Fibroblast of lung (primary cell): ENCODE results near the gene PADI2. TPM values are rescaled to one million over a fixed set of nuclear protein-coding genes. Genes with fewer than 3 reads are reported as not detected.

ENCODE experiments used
- DNase-seq, 2 donors: peaks; one replicate each; pipeline versions ENCODE4 v3.0.0 to v3.0.0-alpha.2; 2010; ENCODE audit warnings: low read depth in 2 of 2
- H2AFZ ChIP-seq: 2 replicates; pipeline ENCODE4 v1.5.1; 2012; ENCODE audit warnings: low read length, control low read depth, inconsistent platforms
- H3K27ac ChIP-seq: 2 replicates; pipeline ENCODE4 v1.5.1; 2011; ENCODE audit warnings: low read length, control low read depth; ENCODE audit not compliant: insufficient read depth
- H3K27me3 ChIP-seq: 2 replicates; pipeline ENCODE4 v1.5.1; 2011; ENCODE audit warnings: mild to moderate bottlenecking, low read length; ENCODE audit not compliant: control insufficient read depth, insufficient read depth
- H3K36me3 ChIP-seq: 2 replicates; pipeline ENCODE4 v1.5.1; 2011; ENCODE audit warnings: low read length; ENCODE audit not compliant: control insufficient read depth, insufficient read depth
- H3K4me1 ChIP-seq: 2 replicates; pipeline ENCODE4 v1.5.1; 2011; ENCODE audit warnings: low read length; ENCODE audit not compliant: control insufficient read depth, insufficient read depth; ENCODE audit errors: extremely low read depth
- H3K4me2 ChIP-seq: 2 replicates; pipeline ENCODE4 v1.5.1; 2011; ENCODE audit warnings: low read length, control low read depth; ENCODE audit not compliant: insufficient read depth; ENCODE audit errors: extremely low read depth
- H3K4me3 ChIP-seq, 4 experiments: fragments of 200-600 bp in 1 of 4; sonication (generic) in 1 of 4; replicated peaks in 1 of 4; 2 replicates each; pipeline ENCODE4 v1.5.1; 2011 to 2016; ENCODE audit warnings: low read length in 4 of 4, low read depth in 3 of 4, mild to moderate bottlenecking in 3 of 4, control low read depth in 2 of 4, inconsistent platforms in 1 of 4, mixed read lengths in 1 of 4; ENCODE audit not compliant: insufficient read depth in 1 of 4; ENCODE audit errors: control extremely low read depth in 1 of 4
- H3K79me2 ChIP-seq: 2 replicates; pipeline ENCODE4 v1.5.1; 2012; ENCODE audit warnings: mild to moderate bottlenecking, low read length, inconsistent platforms; ENCODE audit not compliant: control insufficient read depth, insufficient read depth
- H3K9ac ChIP-seq: 2 replicates; pipeline ENCODE4 v1.5.1; 2011; ENCODE audit warnings: mild to moderate bottlenecking, low read length, control low read depth; ENCODE audit not compliant: insufficient read depth
- H3K9me3 ChIP-seq: 2 replicates; pipeline ENCODE4 v1.5.1; 2012; ENCODE audit warnings: low read depth, low read length; ENCODE audit not compliant: control insufficient read depth, insufficient read depth
- H4K20me1 ChIP-seq: 2 replicates; pipeline ENCODE4 v1.5.1; 2011; ENCODE audit warnings: low read length; ENCODE audit not compliant: control insufficient read depth, insufficient read depth; ENCODE audit errors: extremely low read depth
- EZH2 ChIP-seq: IDR thresholded peaks from 2 replicates; pipeline ENCODE4 v1.5.1; 2012; ENCODE audit warnings: low read length, control low read depth, mild to moderate bottlenecking; ENCODE audit errors: missing control alignments
- polyA plus RNA-seq, 2 donors: library from polyadenylated mRNA; depleted of rRNA in 1 of 2; stranded (reverse) in 1 of 2; unstranded in 1 of 2; fragments of >200 nt; gene quantifications; 2 replicates each; pipeline ENCODE4 v1.2.1, GENCODE V29; 2011 to 2012; ENCODE audit warnings: missing spikeins in 1 of 2
- total RNA-seq: library from RNA; depleted of rRNA; stranded (reverse); fragments of >200 nt; gene quantifications from 2 replicates; pipeline ENCODE4 v1.2.1, GENCODE V29; 2014
- TF ChIP-seq, protein P1 (sequence below), 2 donors: IDR thresholded peaks in 1 of 2; conservative IDR thresholded peaks in 1 of 2; 1 replicate in 1 of 2; 2 replicates in 1 of 2; pipeline ENCODE4 v1.5.1; 2011 to 2012; ENCODE audit warnings: low read length in 2 of 2, control low read depth in 1 of 2, inconsistent platforms in 1 of 2, low read depth in 1 of 2, mild to moderate bottlenecking in 1 of 2

PADI2 gene
- total and polyA plus RNA-seq, 2 donors (not counting 1 experiment from before 2014, with no cell fraction given), result 0.03 TPM; not detected in 1

DNA sequence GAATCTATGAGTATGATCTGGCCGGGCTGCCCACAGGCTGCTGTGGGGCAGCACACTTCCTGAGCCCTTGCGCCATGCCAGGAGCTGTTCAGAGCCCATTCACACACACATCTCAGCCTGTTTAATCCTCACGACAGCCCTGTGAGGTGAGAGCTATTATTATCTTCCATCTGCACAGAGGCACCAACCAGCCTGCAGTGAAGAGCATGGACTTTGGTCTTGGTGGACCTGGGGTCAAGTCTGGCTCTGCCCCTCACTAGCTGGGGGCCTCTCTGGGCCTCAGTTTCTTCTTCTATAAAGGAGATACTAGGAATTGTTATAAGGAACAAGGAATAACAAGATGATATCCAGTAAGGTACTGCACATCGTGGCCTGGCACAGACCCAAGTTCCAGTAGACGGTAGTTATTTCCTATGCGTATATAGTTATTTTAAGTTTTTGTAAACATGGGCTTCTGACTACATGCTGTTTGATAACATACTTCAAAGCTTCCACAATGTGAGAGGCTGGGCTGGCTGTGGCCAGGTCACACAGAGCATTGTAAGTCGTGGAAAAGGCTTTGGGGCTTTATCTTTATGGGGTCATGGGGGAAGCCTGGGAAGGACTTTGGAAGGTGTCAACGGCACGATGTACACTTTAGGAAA lies 3.4 kb upstream of the PADI2 start:
- Histone ChIP-seq H3K36me3 (no peaks in the 10 kb centered on the region), H3K9ac (no peak overlapping the region), H3K4me3 (no peak overlapping the region), H3K27me3 (peaks cover 17% of the 10 kb centered on the region), H3K9me3 (no peaks in the 10 kb centered on the region), H3K79me2 (no peaks in the 10 kb centered on the region), H3K4me1 (peaks cover 6% of the 10 kb centered on the region), H2AFZ (no peak overlapping the region), H4K20me1 (no peaks in the 10 kb centered on the region), H3K4me2 (no peak overlapping the region), H3K27ac (no peak overlapping the region)
- TF ChIP-seq, protein P1, sequence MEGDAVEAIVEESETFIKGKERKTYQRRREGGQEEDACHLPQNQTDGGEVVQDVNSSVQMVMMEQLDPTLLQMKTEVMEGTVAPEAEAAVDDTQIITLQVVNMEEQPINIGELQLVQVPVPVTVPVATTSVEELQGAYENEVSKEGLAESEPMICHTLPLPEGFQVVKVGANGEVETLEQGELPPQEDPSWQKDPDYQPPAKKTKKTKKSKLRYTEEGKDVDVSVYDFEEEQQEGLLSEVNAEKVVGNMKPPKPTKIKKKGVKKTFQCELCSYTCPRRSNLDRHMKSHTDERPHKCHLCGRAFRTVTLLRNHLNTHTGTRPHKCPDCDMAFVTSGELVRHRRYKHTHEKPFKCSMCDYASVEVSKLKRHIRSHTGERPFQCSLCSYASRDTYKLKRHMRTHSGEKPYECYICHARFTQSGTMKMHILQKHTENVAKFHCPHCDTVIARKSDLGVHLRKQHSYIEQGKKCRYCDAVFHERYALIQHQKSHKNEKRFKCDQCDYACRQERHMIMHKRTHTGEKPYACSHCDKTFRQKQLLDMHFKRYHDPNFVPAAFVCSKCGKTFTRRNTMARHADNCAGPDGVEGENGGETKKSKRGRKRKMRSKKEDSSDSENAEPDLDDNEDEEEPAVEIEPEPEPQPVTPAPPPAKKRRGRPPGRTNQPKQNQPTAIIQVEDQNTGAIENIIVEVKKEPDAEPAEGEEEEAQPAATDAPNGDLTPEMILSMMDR (conservative IDR thresholded peaks at IDR 0.05 in 1 of 2, IDR thresholded peaks at IDR 0.05 in 1 of 2; ENCODE audit: low read depth in 1 of 2, low read length in 2 of 2), result no peak
- no peak for TF ChIP-seq EZH2
- peak; percentile 16 to 51 for DNase-seq

DNA sequence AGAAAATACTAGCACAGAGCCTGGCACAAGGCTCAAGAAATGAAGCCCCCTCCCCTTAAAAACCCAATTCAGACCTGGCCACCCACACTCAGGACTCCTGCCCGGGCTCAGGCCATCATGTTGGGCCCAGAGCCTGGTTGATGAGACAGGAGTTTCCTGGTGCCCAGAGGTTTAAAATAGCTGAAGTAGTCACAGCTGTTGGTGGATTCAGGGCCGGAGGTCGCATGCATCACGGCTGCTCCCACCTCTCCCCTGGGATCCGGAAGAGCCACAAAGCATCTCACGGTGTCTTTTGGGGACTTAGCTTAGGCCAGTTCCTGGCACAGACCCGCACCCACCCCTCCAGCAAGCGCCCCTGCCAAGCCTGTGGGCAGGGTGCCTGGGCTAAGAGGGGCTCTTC lies 2.6 kb upstream of the PADI2 start:
- DNase-seq, result peak in 1 of 2 donors; percentile 54
- TF ChIP-seq EZH2, result no peak
- TF ChIP-seq, protein P1 (conservative IDR thresholded peaks at IDR 0.05 in 1 of 2, IDR thresholded peaks at IDR 0.05 in 1 of 2; ENCODE audit: low read depth in 1 of 2, low read length in 2 of 2), result no peak
- Histone ChIP-seq H3K27me3 (peaks cover 21% of the 10 kb centered on the region), H3K4me2 (no peak overlapping the region), H3K36me3 (no peaks in the 10 kb centered on the region), H2AFZ (no peak overlapping the region), H3K9me3 (no peaks in the 10 kb centered on the region), H3K4me1 (peaks cover 5% of the 10 kb centered on the region), H3K9ac (no peak overlapping the region), H4K20me1 (no peaks in the 10 kb centered on the region), H3K79me2 (no peaks in the 10 kb centered on the region), H3K4me3 (no peak overlapping the region), H3K27ac (no peak overlapping the region)

DNA sequence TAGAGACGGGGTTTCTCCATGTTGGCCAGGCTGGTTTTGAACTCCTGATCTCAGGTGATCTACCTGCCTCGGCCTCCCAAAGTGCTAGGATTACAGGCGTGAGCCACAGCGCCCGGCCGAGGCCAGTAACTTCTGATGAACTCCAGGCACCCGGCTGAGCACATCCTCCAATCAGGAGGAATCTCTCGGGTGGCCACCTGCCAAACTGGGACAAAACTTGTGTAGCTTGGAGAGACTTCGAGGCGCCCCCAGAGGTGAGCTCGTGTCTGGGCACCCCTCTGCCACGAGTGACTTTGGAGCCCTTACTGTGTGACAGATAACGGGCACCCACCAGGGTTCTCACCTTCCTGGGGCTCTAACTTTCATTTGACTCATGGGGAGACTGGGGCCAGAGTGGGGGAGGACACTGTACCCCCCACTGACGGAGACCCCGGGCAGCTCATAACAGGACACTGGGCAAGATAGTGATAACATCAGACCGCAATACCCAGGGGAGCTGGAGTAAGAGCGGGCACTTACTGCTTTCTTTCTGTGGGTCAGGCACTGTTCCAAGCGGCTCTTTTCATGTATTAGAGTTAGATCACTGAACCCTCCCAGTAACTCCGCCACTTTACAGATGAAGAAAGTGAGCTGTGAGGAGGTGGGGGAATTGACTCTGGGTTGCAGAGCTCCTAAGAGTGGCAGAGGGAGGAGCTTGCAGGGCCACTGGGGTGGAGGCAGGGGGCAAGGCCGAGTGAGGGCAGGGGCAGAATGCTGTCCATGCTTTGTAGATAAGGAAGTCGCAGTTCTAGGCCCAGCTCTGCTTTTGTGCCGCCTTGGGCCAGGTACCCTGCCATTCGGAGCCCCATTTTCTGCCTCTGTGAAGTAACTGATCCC lies 1.9 kb upstream of the PADI2 start:
- no peak overlapping the region for H3K27ac ChIP-seq

More for the DNA sequence above, 1.9 kb upstream of the PADI2 start:
- Histone ChIP-seq H3K4me3 (no peak overlapping the region), H3K79me2 (no peaks in the 10 kb centered on the region), H3K9ac (no peak overlapping the region), H3K27me3 (peaks cover 24% of the 10 kb centered on the region), H3K9me3 (no peaks in the 10 kb centered on the region), H3K4me2 (no peak overlapping the region), H3K4me1 (peaks cover 5% of the 10 kb centered on the region), H2AFZ (no peak overlapping the region), H4K20me1 (no peaks in the 10 kb centered on the region), H3K36me3 (no peaks in the 10 kb centered on the region)
- TF ChIP-seq, protein P1 (conservative IDR thresholded peaks at IDR 0.05 in 1 of 2, IDR thresholded peaks at IDR 0.05 in 1 of 2; ENCODE audit: low read depth in 1 of 2, low read length in 2 of 2), result no peak
- no peak for TF ChIP-seq EZH2
- peak; percentile 33 to 80 for DNase-seq
